K562 (cell line): Measurements from ENCODE around the gene ZDHHC14. TPM values are rescaled to one million over a fixed set of nuclear protein-coding genes. Genes with fewer than 3 reads are reported as not detected.

Experiments
- ATAC-seq: fragments of 200-7000 bp; cut with Tn5 transposase; 3 replicates; pipeline ENCODE4 v1.9.1; 2020; ENCODE audit warnings: moderate library complexity
- BruUV-seq: library from RNA; stranded (reverse); fragments of 400-500 nt; replicated peaks from 2 replicates; lab custom pipeline; 2021; lab: Mats Ljungman, UMichigan
- CTCF ChIA-PET: fragments of 300-600 bp; formaldehyde crosslinking; extraction: SDS; loops from one replicate; lab custom pipeline; 2021; ENCODE audit warnings: low intra/inter-chr PET ratio; lab: Yijun Ruan, JAX
- POLR2A ChIA-PET: fragments of 300-600, 350-650 bp; sonication (Branson Sonifier 250); formaldehyde crosslinking; extraction: SDS; loops from one replicate; lab custom pipeline; 2021; ENCODE audit warnings: antibody characterized with exemption, inconsistent platforms; lab: Yijun Ruan, JAX
- DNase-seq, 4 experiments: peaks; one replicate each; pipeline versions ENCODE4 v3.0.0 to v3.0.0-alpha.2; 2011 to 2018; ENCODE audit warnings: low spot score in 3 of 4, mixed read lengths in 3 of 4; ENCODE audit errors: extremely low read depth in 1 of 4
- FAIRE-seq: peaks from 2 replicates; lab custom pipeline; 2011; peaks lifted over from hg19 to GRCh38; lab: Jason Lieb, UNC
- H2AFZ ChIP-seq: 2 replicates; pipeline ENCODE4 v1.6.0; 2011; ENCODE audit warnings: low read depth, low read length, control low read depth, inconsistent platforms
- H3K27ac ChIP-seq: fragments of 200-600 bp; 3 replicates; pipeline ENCODE4 v1.8.0; 2011; ENCODE audit warnings: low read depth, mild to moderate bottlenecking, control low read depth, inconsistent platforms, low read length, moderate library complexity, mixed read lengths; ENCODE audit errors: extremely low read depth
- H3K27me3 ChIP-seq, 2 experiments: fragments of 300-600 bp in 1 of 2; 2 replicates in 1 of 2; 3 replicates in 1 of 2; pipeline versions ENCODE4 v1.6.0 to v1.8.0; 2011; ENCODE audit warnings: inconsistent platforms in 2 of 2, low read length in 2 of 2, mild to moderate bottlenecking in 1 of 2, mixed read lengths in 1 of 2, moderate library complexity in 1 of 2; ENCODE audit not compliant: control insufficient read depth in 2 of 2, insufficient read depth in 2 of 2
- H3K36me3 ChIP-seq: fragments of 300-600 bp; 3 replicates; pipeline ENCODE4 v1.8.0; 2011; ENCODE audit warnings: mild to moderate bottlenecking, low read length, inconsistent platforms; ENCODE audit not compliant: control insufficient read depth, insufficient read depth
- H3K4me1 ChIP-seq, 2 experiments: fragments of 200-600 bp in 1 of 2; replicated peaks in 1 of 2; 2 replicates in 1 of 2; 3 replicates in 1 of 2; pipeline versions ENCODE4 v1.5.1 to v1.8.0; 2011; ENCODE audit warnings: inconsistent platforms in 2 of 2, low read length in 2 of 2, mild to moderate bottlenecking in 1 of 2, mixed read lengths in 1 of 2, moderate library complexity in 1 of 2; ENCODE audit not compliant: control insufficient read depth in 2 of 2, insufficient read depth in 2 of 2
- H3K4me2 ChIP-seq: 2 replicates; pipeline ENCODE4 v1.6.1; 2011; ENCODE audit warnings: low read length, control low read depth, inconsistent platforms, mixed read lengths; ENCODE audit not compliant: insufficient read depth
- H3K4me3 ChIP-seq: fragments of 200-600 bp; sonication (generic), shearing (Covaris generic); 2 replicates; pipeline ENCODE4 v1.5.1; 2016; ENCODE audit warnings: control low read depth, inconsistent platforms
- H3K79me2 ChIP-seq: fragments of 200-600 bp; 3 replicates; pipeline ENCODE4 v1.8.0; 2011; ENCODE audit warnings: low read length, inconsistent platforms; ENCODE audit not compliant: control insufficient read depth, insufficient read depth
- H3K9ac ChIP-seq, 2 experiments: 2 replicates each; pipeline versions ENCODE4 v1.6.0 to v1.6.1; 2011; ENCODE audit warnings: low read depth in 2 of 2, low read length in 2 of 2, control low read depth in 1 of 2, inconsistent platforms in 1 of 2, mild to moderate bottlenecking in 1 of 2, mixed read lengths in 1 of 2; ENCODE audit not compliant: insufficient read depth in 1 of 2
- H3K9me1 ChIP-seq: one replicate; pipeline ENCODE4 v1.6.0; 2011; ENCODE audit warnings: inconsistent platforms, mild to moderate bottlenecking, low read length, moderate library complexity; ENCODE audit not compliant: control insufficient read depth, insufficient read depth
- H3K9me3 ChIP-seq: replicated peaks from 2 replicates; pipeline ENCODE4 v1.5.1; 2011; ENCODE audit warnings: low read depth, low read length, inconsistent platforms; ENCODE audit not compliant: control insufficient read depth, insufficient read depth
- H4K20me1 ChIP-seq: replicated peaks from 2 replicates; pipeline ENCODE4 v1.6.1; 2011; ENCODE audit warnings: low read length, inconsistent platforms, mixed read lengths; ENCODE audit not compliant: control insufficient read depth, insufficient read depth
- FOXP1 ChIP-seq: sonication (generic); formaldehyde crosslinking; IDR thresholded peaks from 2 replicates; pipeline ENCODE4 v1.8.0; 2022; ENCODE audit warnings: mild to moderate bottlenecking, missing genetic modification reagents
- GABPA ChIP-seq: fragments of 200-800 bp; sonication (Bioruptor generic); conservative IDR thresholded peaks from 2 replicates; pipeline ENCODE4 v1.6.1; 2016; ENCODE audit warnings: low read depth, missing genetic modification characterization, missing compliant biosample characterization
- LCOR ChIP-seq: sonication (generic); formaldehyde crosslinking; IDR thresholded peaks from 2 replicates; pipeline ENCODE4 v1.8.0; 2022; ENCODE audit warnings: mild to moderate bottlenecking, missing genetic modification reagents
- MAFG ChIP-seq: fragments of 450-650 bp; conservative IDR thresholded peaks from 2 replicates; pipeline ENCODE4 v1.6.1; 2016; ENCODE audit warnings: missing genetic modification characterization, missing compliant biosample characterization
- PCBP2 ChIP-seq: fragments of 200-400 bp; formaldehyde crosslinking; IDR thresholded peaks from 2 replicates; pipeline ENCODE4 v1.6.1; 2018; ENCODE audit warnings: low read length, low read depth, mild to moderate bottlenecking, moderate library complexity; ENCODE audit not compliant: poor library complexity, severe bottlenecking
- RAD51 ChIP-seq: fragments of 450-650 bp; IDR thresholded peaks from 2 replicates; pipeline ENCODE4 v1.7.1; 2016; ENCODE audit warnings: low read depth, mild to moderate bottlenecking, borderline replicate concordance
- ZBTB17 ChIP-seq: fragments of 450-650 bp; formaldehyde crosslinking; IDR thresholded peaks from 2 replicates; pipeline ENCODE4 v1.4.0; 2020; ENCODE audit warnings: mild to moderate bottlenecking
- ZNF133 ChIP-seq: fragments of 250-450 bp; sonication (Bioruptor Pico); IDR thresholded peaks from 2 replicates; pipeline ENCODE4 v1.4.0; 2020; ENCODE audit warnings: mild to moderate bottlenecking
- WGBS: fragments of 100-300 bp; shearing (Covaris generic); methylation state at CpG from one replicate; pipeline ENCODE4 v1.1.6; 2016; ENCODE audit warnings: low coverage, mixed read lengths; ENCODE audit not compliant: insufficient coverage; ENCODE audit errors: missing lambda C conversion rate; 5-methylcytosine and 5-hydroxymethylcytosine counted together
- in situ Hi-C: fragments of 300-500 bp; cut with MboI; formaldehyde crosslinking; loops from 4 replicates; pipeline ENCODE4 v1.15.0; 2018; ENCODE audit warnings: inconsistent platforms, mixed read lengths
- intact Hi-C: fragments of 100-400 bp; cut with micrococcal nuclease; formaldehyde crosslinking; loops from 2 replicates; pipeline ENCODE4 v1.14.2; 2022
- polyA plus RNA-seq, 8 experiments: library from polyadenylated mRNA; depleted of rRNA in 4 of 8; stranded (reverse) in 5 of 8; unstranded in 3 of 8; fragments of >200 nt; fragmentation: Nextera tagmentation in 2 of 8; fragmentation: Illumina TruSeq in 1 of 8; extraction: Ambion mirVana in 2 of 8; extraction: Trizol in 1 of 8; gene quantifications; 2 replicates each; pipeline versions ENCODE4 v1.2.1 to v1.2.3, GENCODE V29; 2011 to 2014; ENCODE audit warnings: inconsistent platforms in 1 of 8, missing spikeins in 1 of 8
- total RNA-seq, 7 experiments: library from RNA; depleted of rRNA in 6 of 7; stranded (reverse); fragments of >200 nt in 6 of 7; fragmentation: Illumina TruSeq in 2 of 7; extraction: Trizol in 2 of 7; gene quantifications; 2 replicates each; pipeline versions ENCODE4 v1.2.1 to v1.2.3, GENCODE V29; 2011 to 2021; ENCODE audit warnings: low replicate concordance in 1 of 7
- TF ChIP-seq, protein P1 (sequence below): fragments of 450-650 bp; IDR thresholded peaks from 2 replicates; pipeline ENCODE4 v1.6.1; 2016; ENCODE audit warnings: mild to moderate bottlenecking, moderate library complexity

ZDHHC14 gene
- total and polyA plus RNA-seq, 9 of the 15 experiments (the other 6 are each of a cell fraction or from before 2014, with no cell fraction given), result 0.92 to 23.1 (median 13.8) TPM

DNA sequence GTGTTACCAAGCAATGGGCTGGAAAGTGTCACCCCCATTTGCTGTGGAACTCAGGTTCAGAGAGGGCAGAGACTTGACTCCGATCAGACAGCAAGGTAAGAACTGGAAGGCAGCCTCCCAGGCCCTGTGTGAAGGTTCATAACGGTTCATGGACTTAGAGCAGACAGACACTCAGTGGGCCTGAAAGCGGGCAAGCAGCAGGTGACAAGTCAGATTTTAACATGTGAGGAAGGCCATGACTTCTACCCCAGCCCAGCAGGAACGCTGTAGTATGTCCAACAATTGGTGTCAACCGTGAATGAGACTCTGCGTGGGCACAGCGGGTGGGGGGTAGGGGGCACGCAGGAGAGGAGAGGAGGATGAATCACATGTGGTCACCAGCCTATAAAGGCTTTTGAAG, 224.5 kb downstream of the ZDHHC14 start:
- Histone ChIP-seq H3K4me1 (no peaks in the 10 kb centered on the region), H3K79me2 (no peaks in the 10 kb centered on the region), H3K9me3 (no peaks in the 10 kb centered on the region), H2AFZ (no peak overlapping the region), H3K36me3 (no peaks in the 10 kb centered on the region; the same call in 2 of the 3 replicates), H3K27me3 (no peaks in the 10 kb centered on the region), H3K9me1 (no peaks in the 10 kb centered on the region), H3K4me2 (no peak overlapping the region), H4K20me1 (no peaks in the 10 kb centered on the region), H3K4me3 (no peak overlapping the region), H3K27ac (no peak overlapping the region), H3K9ac (no peak overlapping the region)
- no TSS peak for BruUV-seq
- intact Hi-C loops, result no loop called here
- ATAC-seq (no peak), DNase-seq (no peak), FAIRE-seq (no peak)
- WGBS, result 77% methylated on average over 8 of the region's 8 CpGs
- ChIA-PET CTCF (no interaction called here), POLR2A (interaction anchor here (0.7 kb wide), 1 partner anchor 146 kb away, joined by 3 read pairs; no protein-coding TSS in a partner anchor)
- TF ChIP-seq PCBP2 (no peak), FOXP1 (CRISPR knock-in tag) (no peak), GABPA (no peak), LCOR (CRISPR knock-in tag) (no peak), MAFG (tag) (no peak), ZNF133 (CRISPR knock-in tag) (no peak), RAD51 (no peak), ZBTB17 (CRISPR knock-in tag) (no peak)
- TF ChIP-seq, protein P1, sequence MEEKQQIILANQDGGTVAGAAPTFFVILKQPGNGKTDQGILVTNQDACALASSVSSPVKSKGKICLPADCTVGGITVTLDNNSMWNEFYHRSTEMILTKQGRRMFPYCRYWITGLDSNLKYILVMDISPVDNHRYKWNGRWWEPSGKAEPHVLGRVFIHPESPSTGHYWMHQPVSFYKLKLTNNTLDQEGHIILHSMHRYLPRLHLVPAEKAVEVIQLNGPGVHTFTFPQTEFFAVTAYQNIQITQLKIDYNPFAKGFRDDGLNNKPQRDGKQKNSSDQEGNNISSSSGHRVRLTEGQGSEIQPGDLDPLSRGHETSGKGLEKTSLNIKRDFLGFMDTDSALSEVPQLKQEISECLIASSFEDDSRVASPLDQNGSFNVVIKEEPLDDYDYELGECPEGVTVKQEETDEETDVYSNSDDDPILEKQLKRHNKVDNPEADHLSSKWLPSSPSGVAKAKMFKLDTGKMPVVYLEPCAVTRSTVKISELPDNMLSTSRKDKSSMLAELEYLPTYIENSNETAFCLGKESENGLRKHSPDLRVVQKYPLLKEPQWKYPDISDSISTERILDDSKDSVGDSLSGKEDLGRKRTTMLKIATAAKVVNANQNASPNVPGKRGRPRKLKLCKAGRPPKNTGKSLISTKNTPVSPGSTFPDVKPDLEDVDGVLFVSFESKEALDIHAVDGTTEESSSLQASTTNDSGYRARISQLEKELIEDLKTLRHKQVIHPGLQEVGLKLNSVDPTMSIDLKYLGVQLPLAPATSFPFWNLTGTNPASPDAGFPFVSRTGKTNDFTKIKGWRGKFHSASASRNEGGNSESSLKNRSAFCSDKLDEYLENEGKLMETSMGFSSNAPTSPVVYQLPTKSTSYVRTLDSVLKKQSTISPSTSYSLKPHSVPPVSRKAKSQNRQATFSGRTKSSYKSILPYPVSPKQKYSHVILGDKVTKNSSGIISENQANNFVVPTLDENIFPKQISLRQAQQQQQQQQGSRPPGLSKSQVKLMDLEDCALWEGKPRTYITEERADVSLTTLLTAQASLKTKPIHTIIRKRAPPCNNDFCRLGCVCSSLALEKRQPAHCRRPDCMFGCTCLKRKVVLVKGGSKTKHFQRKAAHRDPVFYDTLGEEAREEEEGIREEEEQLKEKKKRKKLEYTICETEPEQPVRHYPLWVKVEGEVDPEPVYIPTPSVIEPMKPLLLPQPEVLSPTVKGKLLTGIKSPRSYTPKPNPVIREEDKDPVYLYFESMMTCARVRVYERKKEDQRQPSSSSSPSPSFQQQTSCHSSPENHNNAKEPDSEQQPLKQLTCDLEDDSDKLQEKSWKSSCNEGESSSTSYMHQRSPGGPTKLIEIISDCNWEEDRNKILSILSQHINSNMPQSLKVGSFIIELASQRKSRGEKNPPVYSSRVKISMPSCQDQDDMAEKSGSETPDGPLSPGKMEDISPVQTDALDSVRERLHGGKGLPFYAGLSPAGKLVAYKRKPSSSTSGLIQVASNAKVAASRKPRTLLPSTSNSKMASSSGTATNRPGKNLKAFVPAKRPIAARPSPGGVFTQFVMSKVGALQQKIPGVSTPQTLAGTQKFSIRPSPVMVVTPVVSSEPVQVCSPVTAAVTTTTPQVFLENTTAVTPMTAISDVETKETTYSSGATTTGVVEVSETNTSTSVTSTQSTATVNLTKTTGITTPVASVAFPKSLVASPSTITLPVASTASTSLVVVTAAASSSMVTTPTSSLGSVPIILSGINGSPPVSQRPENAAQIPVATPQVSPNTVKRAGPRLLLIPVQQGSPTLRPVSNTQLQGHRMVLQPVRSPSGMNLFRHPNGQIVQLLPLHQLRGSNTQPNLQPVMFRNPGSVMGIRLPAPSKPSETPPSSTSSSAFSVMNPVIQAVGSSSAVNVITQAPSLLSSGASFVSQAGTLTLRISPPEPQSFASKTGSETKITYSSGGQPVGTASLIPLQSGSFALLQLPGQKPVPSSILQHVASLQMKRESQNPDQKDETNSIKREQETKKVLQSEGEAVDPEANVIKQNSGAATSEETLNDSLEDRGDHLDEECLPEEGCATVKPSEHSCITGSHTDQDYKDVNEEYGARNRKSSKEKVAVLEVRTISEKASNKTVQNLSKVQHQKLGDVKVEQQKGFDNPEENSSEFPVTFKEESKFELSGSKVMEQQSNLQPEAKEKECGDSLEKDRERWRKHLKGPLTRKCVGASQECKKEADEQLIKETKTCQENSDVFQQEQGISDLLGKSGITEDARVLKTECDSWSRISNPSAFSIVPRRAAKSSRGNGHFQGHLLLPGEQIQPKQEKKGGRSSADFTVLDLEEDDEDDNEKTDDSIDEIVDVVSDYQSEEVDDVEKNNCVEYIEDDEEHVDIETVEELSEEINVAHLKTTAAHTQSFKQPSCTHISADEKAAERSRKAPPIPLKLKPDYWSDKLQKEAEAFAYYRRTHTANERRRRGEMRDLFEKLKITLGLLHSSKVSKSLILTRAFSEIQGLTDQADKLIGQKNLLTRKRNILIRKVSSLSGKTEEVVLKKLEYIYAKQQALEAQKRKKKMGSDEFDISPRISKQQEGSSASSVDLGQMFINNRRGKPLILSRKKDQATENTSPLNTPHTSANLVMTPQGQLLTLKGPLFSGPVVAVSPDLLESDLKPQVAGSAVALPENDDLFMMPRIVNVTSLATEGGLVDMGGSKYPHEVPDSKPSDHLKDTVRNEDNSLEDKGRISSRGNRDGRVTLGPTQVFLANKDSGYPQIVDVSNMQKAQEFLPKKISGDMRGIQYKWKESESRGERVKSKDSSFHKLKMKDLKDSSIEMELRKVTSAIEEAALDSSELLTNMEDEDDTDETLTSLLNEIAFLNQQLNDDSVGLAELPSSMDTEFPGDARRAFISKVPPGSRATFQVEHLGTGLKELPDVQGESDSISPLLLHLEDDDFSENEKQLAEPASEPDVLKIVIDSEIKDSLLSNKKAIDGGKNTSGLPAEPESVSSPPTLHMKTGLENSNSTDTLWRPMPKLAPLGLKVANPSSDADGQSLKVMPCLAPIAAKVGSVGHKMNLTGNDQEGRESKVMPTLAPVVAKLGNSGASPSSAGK, result no peak
- in situ Hi-C loops, result no loop called here
